Hematopoietic multipotent progenitor cell treated with erythropoietin and hydrocortisone succinate and interleukin-3 and kit ligand, for 15 days (in vitro differentiated cells): ENCODE data around the gene B3GALT4.
"Not testable (repeated sequence)": the region's sequence is repeated elsewhere in the genome, so short reads cannot be mapped to it uniquely, and the experiment has no call there.

Source experiments
- DNase-seq: peaks from one replicate; pipeline ENCODE4 v3.0.0-alpha.2; 2015; ENCODE audit warnings: low spot score

B3GALT4 gene

GRCh38 chr6:33276864-33277662 lies at the start of gene B3GALT4:
Gene B3GALT4, plus strand, starts transcription at chr6:33277123. Its CDS starts 297 bp downstream, at chr6:33277420.
- peak; percentile 84 for DNase-seq

- no peak for DNase-seq
Observed at GRCh38 chr6:33235221-33235634, 41.7 kb upstream of the B3GALT4 start.

GRCh38 chr6:33236328-33236727 lies 40.6 kb upstream of the B3GALT4 start:
- no peak for DNase-seq

- no peak for DNase-seq
Observed at GRCh38 chr6:33236852-33237251, 40.1 kb upstream of the B3GALT4 start.

- DNase-seq: no peak
Observed at GRCh38 chr6:33237741-33238140, 39.2 kb upstream of the B3GALT4 start.

GRCh38 chr6:33241968-33242367 lies 35.0 kb upstream of the B3GALT4 start:
- no peak for DNase-seq

GRCh38 chr6:33243476-33243875 lies 33.4 kb upstream of the B3GALT4 start:
- no peak for DNase-seq

GRCh38 chr6:33247977-33248642 lies 28.8 kb upstream of the B3GALT4 start:
- peak; percentile 90 for DNase-seq

- no peak for DNase-seq
Observed at GRCh38 chr6:33248643-33248931, 28.3 kb upstream of the B3GALT4 start.

- peak; percentile 100 for DNase-seq
Observed at GRCh38 chr6:33248932-33249731, 27.8 kb upstream of the B3GALT4 start.

GRCh38 chr6:33249732-33250630 lies 26.9 kb upstream of the B3GALT4 start:
- no peak for DNase-seq

- no peak for DNase-seq
Observed at GRCh38 chr6:33250731-33251130, 26.2 kb upstream of the B3GALT4 start.

- no peak for DNase-seq
Observed at GRCh38 chr6:33251395-33252012, 25.4 kb upstream of the B3GALT4 start.

- no peak for DNase-seq
Observed at GRCh38 chr6:33252759-33253158, 24.2 kb upstream of the B3GALT4 start.

- no peak for DNase-seq
Observed at GRCh38 chr6:33254591-33254990, 22.3 kb upstream of the B3GALT4 start.

GRCh38 chr6:33259032-33259431 lies 17.9 kb upstream of the B3GALT4 start:
- DNase-seq: no peak

- not testable (repeated sequence) for DNase-seq
Observed at GRCh38 chr6:33262490-33262889, 14.4 kb upstream of the B3GALT4 start.

GRCh38 chr6:33264015-33264414 lies 12.9 kb upstream of the B3GALT4 start:
- no peak for DNase-seq

GRCh38 chr6:33271117-33271467 lies 5.8 kb upstream of the B3GALT4 start:
- no peak for DNase-seq

- DNase-seq: peak; percentile 99
Observed at GRCh38 chr6:33271468-33272274, 5.3 kb upstream of the B3GALT4 start, which contains the start of the genes RPS18 and VPS52. Gene RPS18, plus strand, starts transcription at chr6:33272075. Its CDS starts 45 bp downstream, at chr6:33272120. Gene VPS52, minus strand, starts transcription at chr6:33271876. Its CDS starts 201 bp downstream, at chr6:33271675.
